Measurements from ENCODE around the gene TMCC1. TPM values are rescaled to one million over a fixed set of nuclear protein-coding genes. Genes with fewer than 3 reads are reported as not detected.
"Not testable (repeated sequence)": the region's sequence is repeated elsewhere in the genome, so short reads cannot be mapped to it uniquely, and the experiment has no call there.

The TMCC1 gene
- total and polyA plus RNA-seq, 12 donors: 5.3 to 36.0 (median 27.2) TPM

- intact Hi-C loops (cut with DNase I): no loop called here
- Histone ChIP-seq H3K4me1 (peaks cover 0 to 15% (median 0%) of the 10 kb centered on the region in 9 donors), H3K27me3 (no peaks in the 10 kb centered on the region), H3K36me3 (peaks cover 0 to 4% (median 0%) of the 10 kb centered on the region in 9 donors), H3K27ac (peak overlapping the region in 2 of 10 donors; percentile 34 to 83), H3K4me3 (no peak overlapping the region), H3K9me3 (peaks cover 0 to 31% (median 10%) of the 10 kb centered on the region in 11 donors)
- DNase-seq: peak in 1 of 2 donors; percentile 9
- TF ChIP-seq, protein P1, sequence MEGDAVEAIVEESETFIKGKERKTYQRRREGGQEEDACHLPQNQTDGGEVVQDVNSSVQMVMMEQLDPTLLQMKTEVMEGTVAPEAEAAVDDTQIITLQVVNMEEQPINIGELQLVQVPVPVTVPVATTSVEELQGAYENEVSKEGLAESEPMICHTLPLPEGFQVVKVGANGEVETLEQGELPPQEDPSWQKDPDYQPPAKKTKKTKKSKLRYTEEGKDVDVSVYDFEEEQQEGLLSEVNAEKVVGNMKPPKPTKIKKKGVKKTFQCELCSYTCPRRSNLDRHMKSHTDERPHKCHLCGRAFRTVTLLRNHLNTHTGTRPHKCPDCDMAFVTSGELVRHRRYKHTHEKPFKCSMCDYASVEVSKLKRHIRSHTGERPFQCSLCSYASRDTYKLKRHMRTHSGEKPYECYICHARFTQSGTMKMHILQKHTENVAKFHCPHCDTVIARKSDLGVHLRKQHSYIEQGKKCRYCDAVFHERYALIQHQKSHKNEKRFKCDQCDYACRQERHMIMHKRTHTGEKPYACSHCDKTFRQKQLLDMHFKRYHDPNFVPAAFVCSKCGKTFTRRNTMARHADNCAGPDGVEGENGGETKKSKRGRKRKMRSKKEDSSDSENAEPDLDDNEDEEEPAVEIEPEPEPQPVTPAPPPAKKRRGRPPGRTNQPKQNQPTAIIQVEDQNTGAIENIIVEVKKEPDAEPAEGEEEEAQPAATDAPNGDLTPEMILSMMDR (IDR thresholded peaks at IDR 0.05): no peak
- peak in 7 of 8 donors; percentile 51 to 73 (median 69) for ATAC-seq
Observed at GRCh38 chr3:129911261-129911861, 17.9 kb upstream of the TMCC1 start.

- H3K4me3 ChIP-seq; DNase-seq; H3K36me3 ChIP-seq; intact Hi-C loops (cut with DNase I); H3K27me3 ChIP-seq; ATAC-seq; H3K27ac ChIP-seq: not testable (repeated sequence)
- peaks cover 0 to 15% (median 0%) of the 10 kb centered on the region in 9 donors for H3K4me1 ChIP-seq
- WGBS, 2 donors: 95% methylated on average over 4 of the region's 4 CpGs
- peaks cover 0 to 35% (median 14%) of the 10 kb centered on the region in 11 donors for H3K9me3 ChIP-seq
Observed at GRCh38 chr3:129909235-129909634, 15.7 kb upstream of the TMCC1 start.

DNA sequence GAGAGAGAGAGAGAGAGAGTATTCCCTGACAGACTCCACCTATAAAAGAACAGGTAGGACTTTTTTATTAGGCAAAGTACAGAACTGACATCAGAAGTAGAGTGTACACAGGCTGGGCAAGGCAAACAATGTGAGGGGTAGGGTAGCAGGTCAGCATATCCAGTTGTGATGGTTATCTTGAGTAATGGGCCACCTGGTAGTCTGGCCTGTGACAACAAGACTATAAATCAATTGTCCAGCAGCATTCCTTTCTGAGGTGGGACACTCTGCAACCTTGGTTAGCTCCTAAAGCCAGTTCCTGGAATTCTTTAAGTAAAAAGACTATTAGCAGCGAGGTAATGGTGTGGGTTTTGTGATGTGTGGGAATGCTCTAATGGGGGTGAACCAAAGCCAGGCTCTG lies 14.9 kb upstream of the TMCC1 start:
- H3K36me3 ChIP-seq: peaks cover 0 to 8% (median 0%) of the 10 kb centered on the region in 9 donors
- H3K9me3 ChIP-seq: peaks cover 0 to 39% (median 14%) of the 10 kb centered on the region in 11 donors
- TF ChIP-seq, protein P1 (IDR thresholded peaks at IDR 0.05): no peak
- peaks cover 0 to 15% (median 0%) of the 10 kb centered on the region in 9 donors for H3K4me1 ChIP-seq
- intact Hi-C loops (cut with DNase I): no loop called here
- H3K27ac ChIP-seq: no peak overlapping the region
- H3K27me3 ChIP-seq: no peaks in the 10 kb centered on the region
- 87 to 89% methylated on average over 1 of the region's 1 CpG for WGBS, 2 donors
- no peak overlapping the region for H3K4me3 ChIP-seq
- DNase-seq (no peak), ATAC-seq (no peak)

- peaks cover 0 to 46% (median 8%) of the 10 kb centered on the region in 11 donors for H3K9me3 ChIP-seq
- H3K27ac ChIP-seq; ATAC-seq; H3K4me1 ChIP-seq; DNase-seq; intact Hi-C loops (cut with DNase I); H3K27me3 ChIP-seq; H3K4me3 ChIP-seq; H3K36me3 ChIP-seq: not testable (repeated sequence)
- WGBS, 2 donors: 97 to 98% methylated on average over 4 of the region's 4 CpGs
Observed at GRCh38 chr3:129901272-129901671, 7.8 kb upstream of the TMCC1 start.

DNA sequence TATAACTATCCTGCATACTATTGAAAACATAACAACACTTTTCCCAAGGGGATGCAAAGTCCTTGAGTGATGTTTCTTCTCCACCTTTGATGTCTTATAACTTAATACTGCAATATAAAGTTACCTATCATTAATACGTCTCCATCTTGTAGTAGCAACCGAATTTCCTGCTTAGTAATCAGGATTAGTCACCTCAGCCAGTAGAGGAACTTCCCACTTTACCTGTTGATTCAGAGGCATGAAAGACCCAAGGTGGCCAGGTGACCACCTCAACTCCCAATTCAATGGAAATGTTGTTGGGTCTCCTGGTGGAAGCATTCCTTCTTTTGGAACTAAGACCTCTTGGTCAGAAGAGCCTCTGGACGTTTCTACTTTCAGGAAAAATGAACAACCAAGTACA lies 3.5 kb upstream of the TMCC1 start:
- H3K4me1 ChIP-seq: peaks cover 0 to 18% (median 7%) of the 10 kb centered on the region in 9 donors
- H3K36me3 ChIP-seq: no peaks in the 10 kb centered on the region
- DNase-seq (no peak), ATAC-seq (no peak)
- H3K27me3 ChIP-seq: no peaks in the 10 kb centered on the region
- peaks cover 0 to 14% (median 0%) of the 10 kb centered on the region in 11 donors for H3K9me3 ChIP-seq
- intact Hi-C loops (cut with DNase I): no loop called here
- 76 to 93% methylated on average over 3 of the region's 3 CpGs for WGBS, 2 donors
- TF ChIP-seq, protein P1 (IDR thresholded peaks at IDR 0.05): no peak
- H3K27ac ChIP-seq: no peak overlapping the region
- H3K4me3 ChIP-seq: no peak overlapping the region
